ENCODE results near the gene ACSS3.

- TF ChIP-seq CTCF (IDR thresholded peaks at IDR 0.05; ENCODE audit: control extremely low read depth in 1 of 3, insufficient read depth in 1 of 3, low read depth in 1 of 3, low read length in 3 of 3): no peak
- no peak for TF ChIP-seq POLR2AphosphoS5 (IDR thresholded peaks at IDR 0.05; ENCODE audit: low read depth, low read length)
- TF ChIP-seq MAX (IDR thresholded peaks at IDR 0.05): no peak
- TF ChIP-seq TAF1 (IDR thresholded peaks at IDR 0.05; ENCODE audit: low read depth, low read length): no peak
- no peak for TF ChIP-seq EZH2 (IDR thresholded peaks at IDR 0.05; ENCODE audit: low read depth, low read length, severe bottlenecking)
- TF ChIP-seq TCF12 (IDR thresholded peaks at IDR 0.05; ENCODE audit: low read depth, low read length): no peak
- no peak for TF ChIP-seq POLR2A (IDR thresholded peaks at IDR 0.05; ENCODE audit: control extremely low read depth in 1 of 2, low read depth in 2 of 2, low read length in 2 of 2)
- TF ChIP-seq CEBPB (IDR thresholded peaks at IDR 0.05; ENCODE audit: low read depth, low read length): no peak
- TF ChIP-seq HDAC2 (IDR thresholded peaks at IDR 0.05; ENCODE audit: borderline replicate concordance in 1 of 2, low read depth in 2 of 2, low read length in 2 of 2): no peak
- no peak for TF ChIP-seq CHD2 (IDR thresholded peaks at IDR 0.05; ENCODE audit: low read length)
- no peak for TF ChIP-seq ATF2 (IDR thresholded peaks at IDR 0.05; ENCODE audit: low read length)
- TF ChIP-seq EP300 (IDR thresholded peaks at IDR 0.05; ENCODE audit: borderline replicate concordance in 1 of 2, low read depth in 2 of 2, low read length in 2 of 2): no peak
Measured at GRCh38 chr12:81207173-81207572, 129.3 kb downstream of the ACSS3 start.

Data from H1 (cell line).